HG03159 (cell line): ENCODE data around the gene TESMIN.
A peak's percentile ranks its signal among the peaks of the same experiment; 100 is the strongest.

Experiments
- ATAC-seq: cut with Tn5 transposase; IDR thresholded peaks from one replicate; pipeline ENCODE4 v1.9.1; 2021; ENCODE audit warnings: mild to moderate bottlenecking, moderate library complexity; ENCODE audit not compliant: unreplicated experiment

The TESMIN gene, protein sequence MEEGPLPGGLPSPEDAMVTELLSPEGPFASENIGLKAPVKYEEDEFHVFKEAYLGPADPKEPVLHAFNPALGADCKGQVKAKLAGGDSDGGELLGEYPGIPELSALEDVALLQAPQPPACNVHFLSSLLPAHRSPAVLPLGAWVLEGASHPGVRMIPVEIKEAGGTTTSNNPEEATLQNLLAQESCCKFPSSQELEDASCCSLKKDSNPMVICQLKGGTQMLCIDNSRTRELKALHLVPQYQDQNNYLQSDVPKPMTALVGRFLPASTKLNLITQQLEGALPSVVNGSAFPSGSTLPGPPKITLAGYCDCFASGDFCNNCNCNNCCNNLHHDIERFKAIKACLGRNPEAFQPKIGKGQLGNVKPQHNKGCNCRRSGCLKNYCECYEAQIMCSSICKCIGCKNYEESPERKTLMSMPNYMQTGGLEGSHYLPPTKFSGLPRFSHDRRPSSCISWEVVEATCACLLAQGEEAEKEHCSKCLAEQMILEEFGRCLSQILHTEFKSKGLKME

DNA sequence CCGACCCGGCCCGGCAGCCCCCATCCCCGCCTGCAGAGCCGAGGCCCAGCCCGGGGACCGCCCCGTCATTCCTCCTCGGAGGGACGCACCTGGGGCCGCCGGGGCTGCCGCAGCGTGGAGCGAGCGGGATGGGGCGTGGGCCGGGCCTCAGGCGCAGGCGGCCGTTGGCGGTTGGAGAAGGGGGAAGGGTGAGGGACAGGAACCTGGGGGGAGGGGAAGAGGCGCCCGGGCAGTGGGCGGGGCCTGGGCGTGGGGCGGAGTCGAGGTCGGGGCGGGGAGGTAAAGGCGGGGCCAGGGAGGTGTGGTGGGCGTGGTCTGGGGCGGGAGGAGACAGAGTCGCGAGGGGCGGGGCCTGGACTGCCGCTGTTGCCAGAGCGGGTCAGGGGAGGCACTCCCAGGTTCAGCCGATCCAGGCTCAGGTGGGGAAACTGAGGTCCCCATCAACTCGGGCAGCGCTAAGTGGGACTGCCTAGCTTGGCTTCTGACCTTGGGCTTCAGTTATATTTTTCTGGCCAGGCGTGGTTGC, at the start of gene TESMIN:
TSS of gene TESMIN (minus strand) at position 190 of the 526 bp plus-strand sequence. CDS start 860 bp downstream, outside the sequence.
- peak; percentile 72 for ATAC-seq

DNA sequence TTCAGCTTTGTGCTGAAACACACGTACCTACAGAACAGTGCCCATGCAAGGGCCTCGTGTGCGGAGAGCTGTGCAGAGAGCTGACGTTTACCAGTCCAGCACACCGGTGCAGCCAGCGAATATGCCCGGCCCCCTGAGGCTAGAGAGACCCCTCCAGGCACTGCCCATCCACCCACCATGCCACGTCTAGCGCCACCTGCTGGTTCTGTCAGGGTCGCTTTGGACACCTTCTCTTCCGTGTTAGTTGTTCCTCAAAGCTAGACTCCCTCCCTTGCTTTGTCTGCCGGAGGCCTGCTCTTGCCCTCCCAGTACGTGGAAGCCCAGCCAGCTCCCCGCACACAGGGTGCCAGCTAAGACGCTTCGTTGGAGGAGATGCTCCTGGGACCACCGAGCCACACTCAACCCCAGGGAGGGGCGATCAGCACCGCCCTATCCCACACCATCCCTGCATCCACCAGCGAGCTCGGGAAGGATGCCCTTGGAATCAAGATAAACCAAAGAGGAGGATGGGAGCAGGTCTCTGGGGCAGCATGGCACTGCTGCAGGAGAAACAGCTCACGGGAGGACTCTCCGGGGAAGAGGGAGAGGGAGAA, 47.0 kb upstream of the TESMIN start:
- no peak for ATAC-seq

DNA sequence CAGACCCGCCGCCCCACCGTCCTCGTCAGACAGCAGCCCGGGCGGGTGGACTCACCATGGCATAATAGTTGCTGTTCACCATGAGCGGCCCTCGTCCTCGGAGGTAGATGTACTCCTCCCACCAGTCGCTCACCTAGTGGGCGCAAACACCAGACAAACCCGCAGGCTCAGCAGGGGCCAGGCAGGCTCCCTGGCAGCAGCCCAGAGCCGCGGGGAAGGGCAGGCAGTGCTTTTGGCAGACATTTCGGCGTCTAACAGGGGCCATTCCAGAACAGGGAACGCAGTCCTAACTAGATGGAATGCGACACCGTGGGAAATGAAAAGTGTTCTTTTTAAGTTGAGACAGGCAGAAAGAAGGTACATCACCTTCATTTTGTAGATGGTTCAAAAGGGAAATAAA, 45.5 kb upstream of the TESMIN start:
- ATAC-seq: no peak

DNA sequence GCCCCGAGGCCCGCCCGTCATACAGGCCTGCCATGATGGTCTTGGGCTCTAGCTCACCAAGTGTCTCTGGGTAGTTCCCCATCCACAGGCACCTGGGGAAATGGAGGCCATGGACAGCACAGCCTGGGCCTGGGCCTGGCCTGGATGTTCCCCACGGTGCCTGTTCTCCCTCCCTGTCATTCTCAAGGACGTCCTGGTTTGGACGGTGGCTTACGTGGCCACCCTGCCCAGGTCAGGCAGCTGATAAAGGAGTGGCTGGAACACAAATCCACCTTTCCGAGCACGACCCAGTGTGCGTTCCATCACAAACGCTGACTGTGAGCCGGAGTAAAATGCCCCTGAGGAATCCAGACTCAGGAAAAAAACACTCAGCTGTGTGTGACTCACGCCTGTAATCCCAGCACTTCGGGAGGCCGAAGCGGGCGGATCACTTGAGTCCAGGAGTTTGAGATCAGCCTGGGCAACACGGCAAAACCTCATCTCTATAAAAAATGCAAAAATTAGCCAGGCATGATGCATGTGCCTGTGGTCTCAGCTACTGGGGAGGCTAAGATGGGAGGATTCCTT, 41.2 kb upstream of the TESMIN start:
- no peak for ATAC-seq

DNA sequence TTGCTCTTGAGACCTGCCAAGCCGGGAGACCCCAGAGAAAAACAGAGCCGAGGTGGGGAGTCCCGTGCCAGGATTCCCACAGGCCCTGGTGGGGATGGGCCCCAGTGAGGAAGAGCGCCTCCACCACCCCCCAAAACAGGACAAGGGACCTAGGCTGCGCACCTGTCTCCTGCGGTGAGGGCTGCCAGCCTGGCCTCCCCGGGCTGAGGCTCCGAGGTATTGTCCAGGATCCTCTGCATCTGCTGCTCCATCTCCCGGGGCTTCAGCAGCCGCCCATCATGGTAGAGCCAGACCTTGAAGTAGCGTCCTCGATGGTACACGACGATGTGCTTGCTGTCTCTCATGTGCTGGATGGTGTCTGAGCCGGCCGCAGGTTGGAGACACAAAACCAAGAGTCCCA, 33.3 kb upstream of the TESMIN start:
- ATAC-seq: no peak

DNA sequence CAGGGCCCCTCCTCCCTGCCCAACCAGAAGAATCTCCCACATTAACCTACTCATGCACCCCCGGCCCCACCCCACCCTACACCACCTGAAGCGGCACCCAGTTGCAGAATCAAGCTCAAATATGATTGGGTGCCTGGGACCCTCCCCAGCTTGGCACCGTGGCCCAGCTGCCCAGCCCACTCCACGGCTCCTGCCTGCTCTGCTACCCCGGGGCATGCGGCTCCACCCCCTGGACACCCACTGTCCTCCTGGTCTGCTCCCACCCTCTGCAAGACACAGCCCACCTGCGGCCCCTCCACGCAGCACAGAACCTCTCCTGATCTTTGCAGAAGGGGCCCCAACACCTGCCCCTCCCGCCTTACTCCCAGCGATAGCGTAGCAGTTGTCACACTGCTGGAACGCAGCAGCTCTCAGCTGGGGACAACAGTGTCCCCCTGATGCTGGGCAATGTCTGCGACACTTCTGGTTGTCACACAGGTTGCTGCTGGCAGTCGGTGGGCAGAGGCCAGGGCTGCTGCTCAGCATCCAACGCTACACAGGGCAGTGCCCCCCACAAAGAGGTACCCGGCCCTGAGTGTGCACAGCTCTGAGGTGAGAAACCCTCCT, 32.0 kb upstream of the TESMIN start:
- ATAC-seq: no peak

DNA sequence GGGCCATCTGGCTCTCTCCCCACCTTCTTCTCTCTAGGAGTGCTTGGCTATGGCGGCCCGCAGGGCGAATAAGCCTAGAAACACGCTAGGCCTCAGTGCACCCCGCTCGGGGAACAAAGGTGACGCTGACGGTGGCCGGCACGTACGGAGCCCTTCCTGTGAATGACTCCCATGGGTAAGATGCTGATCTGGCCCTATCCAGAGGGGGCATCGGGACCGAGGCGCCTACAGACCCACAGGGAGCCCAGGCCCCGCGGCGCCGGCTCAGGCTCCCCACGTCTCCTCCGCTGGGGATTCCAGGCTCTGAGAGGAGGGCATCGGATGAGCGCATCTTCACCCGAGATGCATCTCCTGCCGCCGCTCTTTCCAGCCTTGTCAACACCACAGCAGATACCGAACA, 31.4 kb upstream of the TESMIN start:
- no peak for ATAC-seq

DNA sequence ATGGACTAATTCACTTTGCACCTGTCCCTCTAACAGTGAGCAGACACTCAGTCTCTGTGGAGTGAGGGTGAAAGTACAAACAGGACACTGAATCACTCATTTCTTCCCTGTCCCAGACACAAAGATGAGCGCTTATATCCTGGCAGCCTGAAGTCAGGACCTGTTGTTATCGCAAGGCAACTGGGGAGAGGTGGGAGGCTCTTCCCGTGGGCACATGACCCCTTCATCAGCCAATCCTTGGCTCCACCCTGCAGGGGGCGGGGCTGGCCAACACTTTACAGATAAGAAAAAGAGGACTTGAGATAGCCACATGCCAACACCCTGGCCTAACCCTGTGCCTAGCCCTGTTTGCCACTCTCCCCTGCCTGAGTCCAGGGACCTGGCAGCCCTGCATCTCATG, 29.5 kb upstream of the TESMIN start:
- ATAC-seq: no peak

DNA sequence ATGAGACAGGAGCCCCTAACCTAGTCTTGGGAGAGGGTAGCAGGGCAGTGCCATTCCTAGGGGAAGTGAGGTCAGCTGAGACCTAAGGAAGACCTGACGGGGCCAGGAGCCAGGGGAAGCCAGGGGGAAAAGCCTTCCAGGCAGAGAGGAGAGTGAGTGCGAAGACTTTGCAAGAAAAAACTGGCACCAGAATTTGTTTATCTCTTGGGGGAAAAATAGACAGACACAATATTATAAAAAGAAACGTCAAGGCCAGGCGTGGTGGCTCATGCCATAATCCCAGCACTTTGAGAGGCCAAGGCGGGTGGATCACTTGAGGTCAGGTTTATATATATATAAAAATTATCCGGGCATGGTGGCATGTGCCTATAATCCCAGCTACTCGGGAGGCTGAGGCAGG, 26.9 kb upstream of the TESMIN start:
- no peak for ATAC-seq

DNA sequence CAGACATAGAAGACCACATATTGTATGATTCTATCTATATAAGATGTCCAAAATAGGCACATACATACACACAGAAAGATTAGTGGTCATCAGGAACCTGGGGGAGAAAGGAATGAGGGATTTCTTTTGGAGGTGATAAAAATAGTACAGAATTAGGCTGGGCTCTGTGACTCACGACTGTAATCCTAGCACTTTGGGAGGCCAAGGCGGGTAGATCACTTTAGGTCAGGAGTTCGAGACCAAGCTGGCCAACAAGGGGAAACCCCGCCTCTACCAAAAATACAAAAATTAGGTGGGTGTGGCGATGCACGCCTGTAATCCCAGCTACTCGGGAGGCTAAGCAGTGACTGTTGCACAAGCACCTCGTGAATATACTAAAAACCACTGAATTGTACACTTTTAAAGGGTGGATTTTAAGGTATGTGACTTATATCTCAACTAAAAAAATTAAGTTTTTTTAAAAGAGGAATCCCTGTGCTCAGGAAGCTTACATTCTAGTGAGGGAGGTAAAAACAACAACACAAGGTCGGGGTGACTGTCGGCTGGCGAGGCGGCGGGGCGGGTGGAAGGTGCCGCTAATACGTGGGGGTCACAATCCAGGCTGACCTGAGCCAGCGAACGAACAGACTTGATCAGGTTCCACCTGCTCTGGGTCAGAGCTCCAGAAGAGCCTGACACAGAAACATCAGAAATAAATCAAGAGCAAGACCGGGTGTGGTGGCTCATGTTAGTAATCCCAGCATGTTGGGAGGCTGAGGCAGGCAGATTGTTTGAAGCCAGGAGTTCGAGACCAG, 25.3 kb upstream of the TESMIN start:
- no peak for ATAC-seq

DNA sequence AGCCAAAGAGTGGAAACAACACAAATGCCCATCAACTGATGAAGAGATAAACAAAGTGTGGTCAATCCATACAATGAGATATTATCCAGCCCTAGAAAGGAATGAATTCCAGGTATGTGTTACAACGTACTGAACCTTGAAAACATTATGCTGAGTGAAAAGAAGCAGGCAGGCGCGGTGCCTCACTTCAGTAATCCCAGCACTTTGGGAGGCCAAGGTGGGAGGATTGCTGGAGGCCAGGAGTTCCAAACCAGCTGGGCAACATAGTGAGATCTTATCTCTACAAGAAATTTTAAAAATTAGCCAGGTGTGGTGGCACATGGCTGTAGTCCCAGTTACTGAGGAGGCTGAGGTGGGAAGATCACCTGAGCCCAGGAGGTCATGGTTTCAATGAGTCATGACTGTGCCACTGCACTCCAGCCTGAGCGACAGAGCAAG, 24.6 kb upstream of the TESMIN start:
- no peak for ATAC-seq

DNA sequence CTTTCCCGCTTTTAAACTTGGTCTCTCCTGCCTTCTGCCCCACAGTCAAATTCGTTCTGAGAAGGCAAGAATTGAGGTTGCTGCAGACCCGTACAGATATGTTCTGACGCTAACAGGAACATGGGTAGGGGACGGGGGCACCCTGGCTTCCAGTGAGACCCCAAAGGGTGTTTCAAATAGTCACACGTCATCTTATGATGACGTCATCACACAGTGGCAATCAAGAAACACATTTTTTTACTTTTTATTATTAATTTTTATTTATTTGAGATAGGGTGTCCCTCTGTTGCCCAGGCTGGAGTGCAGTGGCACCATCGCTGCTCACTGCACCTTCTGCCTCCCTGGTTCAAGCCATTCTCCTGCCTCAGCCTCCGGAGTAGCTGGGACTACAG, 22.9 kb upstream of the TESMIN start:
- ATAC-seq: no peak

DNA sequence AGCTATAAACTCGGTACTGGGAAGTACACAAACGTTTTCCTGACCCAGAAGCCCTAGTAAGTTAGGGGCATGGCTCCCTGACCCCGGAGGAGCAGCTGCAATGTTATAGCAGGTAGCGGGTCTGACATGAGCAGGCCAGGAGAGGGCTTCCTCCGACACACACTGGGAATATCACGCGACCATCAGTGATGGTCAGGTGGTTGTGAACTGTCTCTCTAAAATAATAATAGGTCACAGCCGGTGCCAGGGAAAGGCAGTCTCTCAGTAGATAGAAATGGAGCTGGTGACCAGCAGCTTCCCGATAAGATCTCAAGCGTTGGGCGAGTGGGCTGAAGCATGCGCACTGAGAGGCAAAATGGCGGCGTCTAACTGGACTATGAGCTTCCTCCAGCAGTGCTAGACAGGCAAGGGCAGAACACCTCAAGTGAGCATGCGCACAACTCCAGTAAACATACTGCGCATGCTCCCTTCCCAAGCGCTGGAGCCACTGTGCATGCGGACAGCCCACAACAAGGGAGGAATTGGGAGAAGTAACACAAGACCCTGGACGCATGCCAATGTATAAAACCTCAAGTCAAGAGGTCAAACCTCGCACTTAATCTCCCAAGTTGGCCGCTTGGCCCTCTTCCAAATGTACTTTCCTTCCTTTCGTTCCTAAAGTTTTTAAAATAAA, 22.3 kb upstream of the TESMIN start:
- ATAC-seq: no peak

DNA sequence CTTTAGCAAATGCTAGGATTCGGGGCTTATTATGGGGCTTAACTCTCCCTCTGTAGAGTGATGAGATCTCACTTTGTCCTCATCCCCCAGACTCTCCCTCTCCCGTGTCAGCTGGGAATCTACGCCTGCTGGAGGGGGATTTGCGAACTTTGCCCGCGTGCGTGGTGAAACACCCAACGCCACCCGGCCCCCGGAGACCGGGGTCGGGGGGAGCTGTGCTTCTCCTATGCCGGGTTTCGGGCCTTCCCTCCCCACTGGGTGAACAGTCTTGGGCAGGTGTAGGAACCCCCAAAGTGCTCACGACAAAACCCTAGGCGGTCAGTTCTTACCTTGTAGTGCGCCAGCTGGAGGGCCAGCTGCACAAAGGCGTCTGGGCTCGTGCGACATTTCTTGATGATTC, 21.6 kb upstream of the TESMIN start:
- no peak for ATAC-seq

DNA sequence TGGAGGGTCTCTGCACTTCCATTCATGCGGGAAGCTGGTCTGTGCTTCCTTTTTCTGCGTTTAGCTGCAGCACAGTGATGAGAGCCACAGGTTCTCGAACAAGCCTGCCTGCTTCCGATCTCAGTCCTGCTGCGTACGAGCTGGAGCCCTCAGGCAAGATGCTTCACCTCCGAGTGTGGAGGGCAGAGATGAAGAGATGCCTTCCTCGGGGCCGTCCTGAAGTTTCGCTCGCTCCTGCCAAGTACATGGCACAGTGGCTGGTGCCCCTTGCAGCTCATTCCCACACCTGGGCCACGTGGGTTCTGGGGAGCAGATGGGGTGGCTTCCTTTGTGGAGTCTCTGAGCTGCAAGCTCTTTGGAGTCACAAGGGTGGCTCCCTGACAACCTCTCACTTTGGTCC, 19.5 kb upstream of the TESMIN start:
- ATAC-seq: no peak

DNA sequence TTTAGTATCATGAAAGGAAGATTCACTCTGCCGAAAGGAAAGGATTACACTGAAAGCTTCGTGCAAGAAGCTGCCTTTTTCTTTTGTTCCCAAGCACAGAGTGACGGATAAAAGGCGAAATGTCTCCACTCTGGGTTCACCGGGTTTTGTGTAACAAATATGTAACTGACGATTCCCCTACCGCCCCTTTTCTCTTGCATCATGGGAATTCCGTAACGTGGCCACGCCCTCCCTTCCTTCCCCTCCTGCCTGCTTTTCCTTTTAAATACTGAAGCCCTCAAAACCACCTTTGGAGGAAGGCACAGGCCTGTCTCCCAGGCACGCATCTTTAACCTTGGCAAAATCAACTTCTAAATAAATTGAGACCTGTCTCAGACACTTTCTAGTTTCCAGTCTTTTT, 16.4 kb upstream of the TESMIN start:
- no peak for ATAC-seq

DNA sequence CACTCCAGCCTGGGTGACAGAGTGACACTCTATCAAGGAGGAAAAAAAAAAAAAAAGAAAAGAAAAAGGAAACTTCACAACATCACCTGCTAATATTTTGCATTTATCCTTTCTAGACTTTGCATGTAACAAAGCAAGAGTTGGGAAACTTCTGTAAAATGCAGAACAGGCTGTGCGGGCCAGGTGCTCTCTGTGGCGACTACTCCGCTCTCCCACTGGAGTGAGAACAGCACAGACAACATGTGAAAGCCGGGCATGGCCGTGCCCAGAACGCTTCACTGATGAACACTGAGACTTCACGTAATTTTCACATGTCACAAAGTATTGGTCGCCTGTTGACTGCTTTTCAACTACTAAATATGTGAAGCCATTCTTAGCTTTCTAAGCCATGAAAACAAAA, 15.5 kb upstream of the TESMIN start:
- no peak for ATAC-seq

DNA sequence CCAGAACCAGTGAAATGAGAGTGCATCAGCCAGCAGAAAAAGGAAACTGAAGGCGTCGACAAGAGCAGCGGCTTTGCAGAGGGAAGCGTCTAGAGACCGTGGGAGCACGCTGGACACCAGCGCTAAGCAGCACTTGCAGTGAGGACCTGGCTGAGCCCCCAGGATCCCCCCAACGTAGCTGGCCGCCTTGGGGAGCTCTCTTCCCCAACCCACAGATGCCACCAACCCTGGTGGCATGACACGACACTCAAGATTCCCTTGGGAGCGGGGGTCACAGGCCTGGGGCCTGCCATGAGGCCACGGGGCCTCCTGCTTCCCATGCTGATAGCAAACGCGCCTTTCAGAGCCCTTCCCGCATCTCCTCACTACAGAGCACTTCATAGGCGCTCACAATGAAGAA, 13.4 kb upstream of the TESMIN start:
- no peak for ATAC-seq

DNA sequence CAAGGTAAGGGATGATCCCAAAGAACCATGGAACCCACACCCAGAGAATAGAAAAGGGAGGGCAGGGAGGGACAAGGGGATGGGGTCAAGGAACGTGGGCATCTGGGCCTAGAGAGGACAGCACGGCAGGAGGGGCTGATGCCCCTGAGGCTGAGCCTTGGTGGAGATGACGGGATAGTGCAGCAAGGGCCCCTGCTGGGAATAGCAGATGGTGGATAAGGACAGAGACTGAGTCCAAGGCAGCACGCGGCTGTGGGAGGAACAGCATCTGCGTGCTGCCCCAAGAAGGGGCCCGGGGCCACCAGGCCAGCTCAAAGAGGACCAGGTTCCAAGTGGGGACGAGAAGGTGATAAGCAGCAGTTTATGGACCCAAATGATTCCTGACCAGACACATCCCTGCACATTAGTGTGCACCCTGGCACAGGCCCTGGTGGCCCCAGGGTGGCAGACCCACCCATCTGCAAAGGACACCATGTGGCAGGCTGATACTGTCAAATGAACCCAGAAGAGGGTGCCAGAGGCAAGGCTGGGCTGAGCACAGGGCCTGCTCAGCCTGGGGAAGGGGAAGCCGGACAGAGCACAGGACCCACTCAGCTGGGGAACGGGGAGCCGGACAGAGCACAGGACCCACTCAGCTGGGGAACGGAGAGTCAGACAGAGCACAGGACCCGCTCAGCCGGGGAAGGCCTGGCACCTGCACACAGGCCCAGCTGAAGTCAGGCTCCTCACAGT, 12.8 kb upstream of the TESMIN start:
- ATAC-seq: no peak
